Activated CD8-positive, alpha-beta T cell treated with anti-CD3 and anti-CD28 coated beads for 36 hours (primary cell): ENCODE measurements around the gene ABHD16A. TPM values are rescaled to one million over a fixed set of nuclear protein-coding genes. Genes with fewer than 3 reads are reported as not detected.
A peak's percentile ranks its signal among the peaks of the same experiment; 100 is the strongest.

Experiments used
- ATAC-seq: fragments of 200-7000 bp; cut with Tn5 transposase; one replicate; pipeline ENCODE4 v1.10.0; 2021; ENCODE audit warnings: mild to moderate bottlenecking, moderate library complexity
- CTCF ChIA-PET: fragments of 350-600 bp; sonication (Branson Sonifier 250); formaldehyde crosslinking; loops from one replicate; lab custom pipeline; 2021; ENCODE audit warnings: antibody characterized with exemption; lab: Charles Lee
- POLR2A ChIA-PET: fragments of 350-600 bp; sonication (Branson Sonifier 250); formaldehyde crosslinking; loops from one replicate; lab custom pipeline; 2021; ENCODE audit warnings: antibody characterized with exemption; lab: Charles Lee
- DNase-seq: peaks from one replicate; pipeline ENCODE4 v3.0.0-alpha.2; 2020
- H3K27ac Mint-ChIP-seq: one replicate; pipeline ENCODE4 v1.8.0; 2021; ENCODE audit warnings: mild to moderate bottlenecking, mixed read lengths
- H3K27me3 Mint-ChIP-seq: one replicate; pipeline ENCODE4 v1.8.0; 2021; ENCODE audit warnings: mixed read lengths
- H3K36me3 Mint-ChIP-seq: one replicate; pipeline ENCODE4 v1.8.0; 2021; ENCODE audit warnings: low read depth, mixed read lengths
- H3K4me1 Mint-ChIP-seq: one replicate; pipeline ENCODE4 v1.8.0; 2021; ENCODE audit warnings: low read depth, mixed read lengths
- H3K4me3 Mint-ChIP-seq: one replicate; pipeline ENCODE4 v1.8.0; 2021; ENCODE audit warnings: mild to moderate bottlenecking, moderate library complexity, mixed read lengths
- H3K9me3 Mint-ChIP-seq: one replicate; pipeline ENCODE4 v1.8.0; 2021; ENCODE audit warnings: mixed read lengths
- CTCF ChIP-seq: fragments of 200-600 bp; IDR thresholded peaks from one replicate; pipeline ENCODE4 v1.8.0; 2022; ENCODE audit warnings: antibody characterized with exemption, mild to moderate bottlenecking
- intact Hi-C: fragments of 100-400 bp; cut with micrococcal nuclease; formaldehyde crosslinking; loops from one replicate; pipeline ENCODE4 v1.10.0; 2022
- total RNA-seq, 2 experiments: library from RNA; stranded (reverse); gene quantifications; one replicate each; pipeline ENCODE4 v1.2.3, GENCODE V29; 2021

Gene ABHD16A
- total RNA-seq, 2 experiments from 2014 or later, result 23.7 to 24.3 TPM

- POLR2A ChIA-PET, result interaction anchor here (0.7 to 6.0 kb wide), 15 partner anchors 8 to 1235 kb away, joined by 3 to 24 read pairs (median 5); partner anchors contain the start of genes BAG6, C6orf47, DDX39B and HSPA1B
- H3K27me3 Mint-ChIP-seq, result no peaks in the 10 kb centered on the region
- intact Hi-C loops, result loop anchor here (5.0 to 10.0 kb wide), 2 partner anchors 95 to 192 kb away; partner anchors contain the start of genes ATP6V1G2, DDX39B and NFKBIL1
- H3K4me3 Mint-ChIP-seq, result peak overlapping the region; percentile 97
- H3K27ac Mint-ChIP-seq, result peak overlapping the region; percentile 93
- ATAC-seq (no peak), DNase-seq (no peak)
- peaks cover 57% of the 10 kb centered on the region for H3K4me1 Mint-ChIP-seq
- CTCF ChIA-PET, result interaction anchor here (0.8 to 9.9 kb wide), 11 partner anchors 8 to 140 kb away, joined by 3 to 59 read pairs (median 6); partner anchors contain the start of genes DDAH2 and LSM2
- peaks cover 56% of the 10 kb centered on the region for H3K36me3 Mint-ChIP-seq
- no peaks in the 10 kb centered on the region for H3K9me3 Mint-ChIP-seq
- no peak for TF ChIP-seq CTCF
Observed at GRCh38 chr6:31736768-31737314, 33.7 kb upstream of the ABHD16A start.

- Mint-ChIP-seq H3K36me3 (peaks cover 54% of the 10 kb centered on the region), H3K27me3 (no peaks in the 10 kb centered on the region), H3K27ac (peak within 1 kb of the TSS; percentile 93), H3K4me1 (peaks cover 54% of the 10 kb centered on the region), H3K4me3 (peak within 1 kb of the TSS; percentile 97), H3K9me3 (no peaks in the 10 kb centered on the region)
- ATAC-seq, result peak; percentile 47
- peak; percentile 88 for DNase-seq
- no peak for TF ChIP-seq CTCF
- intact Hi-C loops, result loop anchor here (5.0 to 10.0 kb wide), 2 partner anchors 96 to 191 kb away; partner anchors contain the start of genes ATP6V1G2, DDX39B and NFKBIL1
- ChIA-PET CTCF (interaction anchor here (0.7 to 9.9 kb wide), 12 partner anchors 8 to 96 kb away, joined by 3 to 59 read pairs (median 4); partner anchors contain the start of genes DDAH2 and HSPA1B), POLR2A (interaction anchor here (0.8 to 6.0 kb wide), 11 partner anchors 9 to 98 kb away, joined by 3 to 24 read pairs (median 5); partner anchors contain the start of genes BAG6, GPANK1 and VARS1)
Observed at GRCh38 chr6:31736021-31736767, 33.1 kb upstream of the ABHD16A start, which contains the start of gene CLIC1. CLIC1 (minus strand) TSS chr6:31736530; CDS start chr6:31736300, 230 bp downstream.

GRCh38 chr6:31734821-31735406 is 31.8 kb upstream of the ABHD16A start:
- Mint-ChIP-seq H3K36me3 (peaks cover 51% of the 10 kb centered on the region), H3K9me3 (no peaks in the 10 kb centered on the region), H3K27me3 (no peaks in the 10 kb centered on the region), H3K27ac (peak overlapping the region; percentile 93), H3K4me1 (peaks cover 60% of the 10 kb centered on the region), H3K4me3 (peak overlapping the region; percentile 97)
- POLR2A ChIA-PET, result interaction anchor here (0.6 to 6.0 kb wide), 10 partner anchors 8 to 254 kb away, joined by 3 to 24 read pairs (median 4); partner anchors contain the start of genes GPANK1 and VARS1
- intact Hi-C loops, result loop anchor here (5.0 to 10.0 kb wide), 2 partner anchors 97 to 190 kb away; partner anchors contain the start of genes ATP6V1G2, DDX39B and NFKBIL1
- TF ChIP-seq CTCF, result no peak
- peak; percentile 0 for ATAC-seq
- CTCF ChIA-PET, result interaction anchor here (1.0 to 9.9 kb wide), 4 partner anchors 11 to 92 kb away, joined by 3 to 59 read pairs (median 5); partner anchors contain the start of gene HSPA1B
- DNase-seq, result peak; percentile 78

- peaks cover 49% of the 10 kb centered on the region for H3K36me3 Mint-ChIP-seq
- intact Hi-C loops, result loop anchor here (10.0 kb wide), 1 partner anchor 190 kb away; the partner anchor contains the start of genes ATP6V1G2, DDX39B and NFKBIL1
- peak overlapping the region; percentile 93 for H3K27ac Mint-ChIP-seq
- H3K27me3 Mint-ChIP-seq, result no peaks in the 10 kb centered on the region
- CTCF ChIA-PET, result interaction anchor here (1.7 to 9.9 kb wide), 2 partner anchors 35 to 57 kb away, joined by 4 to 59 read pairs; no protein-coding TSS in a partner anchor
- H3K4me1 Mint-ChIP-seq, result peaks cover 60% of the 10 kb centered on the region
- ATAC-seq (peak; percentile 47), DNase-seq (no peak)
- H3K9me3 Mint-ChIP-seq, result no peaks in the 10 kb centered on the region
- H3K4me3 Mint-ChIP-seq, result peak overlapping the region; percentile 97
- TF ChIP-seq CTCF, result no peak
- POLR2A ChIA-PET, result interaction anchor here (0.7 to 6.0 kb wide), 6 partner anchors 7 to 96 kb away, joined by 3 to 24 read pairs (median 4); partner anchors contain the start of gene VARS1
Observed at GRCh38 chr6:31734247-31734820, 31.2 kb upstream of the ABHD16A start.
